Measurements from ENCODE around the gene LSAMP. TPM values are rescaled to one million over a fixed set of nuclear protein-coding genes. Genes with fewer than 3 reads are reported as not detected.

The LSAMP gene
- polyA plus RNA-seq, 3 donors, result not detected

DNA sequence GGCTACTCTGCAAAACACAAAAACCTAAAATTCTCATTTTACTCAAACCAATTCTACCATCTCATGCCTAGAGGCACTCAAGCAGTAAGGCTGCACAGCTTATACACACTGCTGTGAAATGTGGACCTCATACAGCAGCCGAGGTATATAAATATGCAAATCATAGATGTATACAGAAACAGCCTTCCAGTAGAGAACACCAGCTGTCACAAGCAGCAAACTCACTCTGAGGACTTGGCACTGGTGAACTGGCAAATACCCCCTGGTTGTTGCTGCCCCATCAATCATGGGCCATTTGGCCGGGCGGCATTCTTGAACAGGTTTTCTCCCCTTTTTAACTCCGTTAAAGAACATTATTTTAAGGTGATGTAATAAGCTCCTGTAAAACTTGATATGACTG is 378.0 kb downstream of the LSAMP start:
- H3K9me3 Mint-ChIP-seq, result peaks cover 0 to 3% (median 0%) of the 10 kb centered on the region in 7 donors
- Histone ChIP-seq H3K79me2 (ENCODE audit: insufficient read depth, low read length) (no peaks in the 10 kb centered on the region), H3K9ac (ENCODE audit: insufficient read depth, low read length, poor library complexity, severe bottlenecking) (no peak overlapping the region), H3K36me3 (replicated peaks in 1 of 2; ENCODE audit: control insufficient read depth in 1 of 2, insufficient read depth in 2 of 2, low read length in 2 of 2) (no peaks in the 10 kb centered on the region), H3K4me1 (ENCODE audit: control insufficient read depth in 1 of 2, insufficient read depth in 2 of 2, low read length in 2 of 2) (no peaks in the 10 kb centered on the region), H3K27me3 (ENCODE audit: control insufficient read depth in 2 of 2, insufficient read depth in 2 of 2, low read length in 2 of 2) (no peaks in the 10 kb centered on the region), H3K27ac (ENCODE audit: low read depth in 1 of 2, low read length in 2 of 2) (no peak overlapping the region), H3K4me3 (replicated peaks in 1 of 3; ENCODE audit: low read depth in 2 of 3, low read length in 3 of 3) (no peak overlapping the region), H2AFZ (ENCODE audit: insufficient read depth, low read depth, low read length, poor library complexity, severe bottlenecking) (no peak overlapping the region), H3K9me3 (replicated peaks in 1 of 2; ENCODE audit: control insufficient read depth in 1 of 2, insufficient read depth in 1 of 2, low read length in 2 of 2) (no peaks in the 10 kb centered on the region), H4K20me1 (ENCODE audit: insufficient read depth, low read length) (no peaks in the 10 kb centered on the region), H3K4me2 (replicated peaks; ENCODE audit: extremely low read depth, low read length, poor library complexity, severe bottlenecking) (no peak overlapping the region)
- H3K27ac Mint-ChIP-seq, result no peak overlapping the region
- 100% methylated on average over 1 of the region's 4 CpGs for WGBS (ENCODE audit: insufficient coverage)
- DNase-seq, result no peak
- peaks cover 0 to 1% (median 0%) of the 10 kb centered on the region in 3 donors for H3K27me3 Mint-ChIP-seq (ENCODE audit: low read depth in 3 of 3)
- no peaks in the 10 kb centered on the region for H3K36me3 Mint-ChIP-seq
- intact Hi-C loops (cut with micrococcal nuclease), result no loop called here
- TF ChIP-seq, protein P1, sequence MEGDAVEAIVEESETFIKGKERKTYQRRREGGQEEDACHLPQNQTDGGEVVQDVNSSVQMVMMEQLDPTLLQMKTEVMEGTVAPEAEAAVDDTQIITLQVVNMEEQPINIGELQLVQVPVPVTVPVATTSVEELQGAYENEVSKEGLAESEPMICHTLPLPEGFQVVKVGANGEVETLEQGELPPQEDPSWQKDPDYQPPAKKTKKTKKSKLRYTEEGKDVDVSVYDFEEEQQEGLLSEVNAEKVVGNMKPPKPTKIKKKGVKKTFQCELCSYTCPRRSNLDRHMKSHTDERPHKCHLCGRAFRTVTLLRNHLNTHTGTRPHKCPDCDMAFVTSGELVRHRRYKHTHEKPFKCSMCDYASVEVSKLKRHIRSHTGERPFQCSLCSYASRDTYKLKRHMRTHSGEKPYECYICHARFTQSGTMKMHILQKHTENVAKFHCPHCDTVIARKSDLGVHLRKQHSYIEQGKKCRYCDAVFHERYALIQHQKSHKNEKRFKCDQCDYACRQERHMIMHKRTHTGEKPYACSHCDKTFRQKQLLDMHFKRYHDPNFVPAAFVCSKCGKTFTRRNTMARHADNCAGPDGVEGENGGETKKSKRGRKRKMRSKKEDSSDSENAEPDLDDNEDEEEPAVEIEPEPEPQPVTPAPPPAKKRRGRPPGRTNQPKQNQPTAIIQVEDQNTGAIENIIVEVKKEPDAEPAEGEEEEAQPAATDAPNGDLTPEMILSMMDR (IDR thresholded peaks at IDR 0.05), result no peak
- no peaks in the 10 kb centered on the region for H3K4me1 Mint-ChIP-seq
- no peak overlapping the region for H3K4me3 Mint-ChIP-seq

DNA sequence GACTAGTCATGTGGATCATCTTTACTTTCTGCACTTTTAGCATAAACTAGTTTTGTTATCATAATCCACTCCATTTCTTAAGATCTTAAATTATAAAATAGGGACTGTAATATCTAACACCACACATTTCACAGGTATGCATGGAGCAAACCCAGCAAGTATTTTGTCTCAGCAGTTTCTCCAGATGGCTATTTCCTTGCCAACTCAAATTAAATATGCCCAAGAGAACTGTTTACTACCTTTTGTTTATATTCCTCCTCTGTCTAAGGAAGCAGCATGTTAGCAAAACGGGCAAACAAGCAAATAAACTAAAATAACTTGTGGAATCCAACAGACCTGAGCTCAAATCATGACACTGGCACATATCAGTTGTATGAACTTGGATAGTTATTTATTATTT is 379.8 kb downstream of the LSAMP start:
- DNase-seq, result no peak
- Histone ChIP-seq H3K9ac (ENCODE audit: insufficient read depth, low read length, poor library complexity, severe bottlenecking) (no peak overlapping the region), H4K20me1 (ENCODE audit: insufficient read depth, low read length) (no peaks in the 10 kb centered on the region), H2AFZ (ENCODE audit: insufficient read depth, low read depth, low read length, poor library complexity, severe bottlenecking) (no peak overlapping the region), H3K27me3 (ENCODE audit: control insufficient read depth in 2 of 2, insufficient read depth in 2 of 2, low read length in 2 of 2) (no peaks in the 10 kb centered on the region), H3K27ac (ENCODE audit: low read depth in 1 of 2, low read length in 2 of 2) (no peak overlapping the region), H3K4me1 (ENCODE audit: control insufficient read depth in 1 of 2, insufficient read depth in 2 of 2, low read length in 2 of 2) (no peaks in the 10 kb centered on the region), H3K4me2 (replicated peaks; ENCODE audit: extremely low read depth, low read length, poor library complexity, severe bottlenecking) (no peak overlapping the region), H3K9me3 (replicated peaks in 1 of 2; ENCODE audit: control insufficient read depth in 1 of 2, insufficient read depth in 1 of 2, low read length in 2 of 2) (no peaks in the 10 kb centered on the region), H3K4me3 (replicated peaks in 1 of 3; ENCODE audit: low read depth in 2 of 3, low read length in 3 of 3) (no peak overlapping the region), H3K36me3 (replicated peaks in 1 of 2; ENCODE audit: control insufficient read depth in 1 of 2, insufficient read depth in 2 of 2, low read length in 2 of 2) (no peaks in the 10 kb centered on the region), H3K79me2 (ENCODE audit: insufficient read depth, low read length) (no peaks in the 10 kb centered on the region)
- H3K4me1 Mint-ChIP-seq, result no peaks in the 10 kb centered on the region
- peaks cover 0 to 3% (median 0%) of the 10 kb centered on the region in 7 donors for H3K9me3 Mint-ChIP-seq
- TF ChIP-seq, protein P1 (IDR thresholded peaks at IDR 0.05), result no peak
- H3K27ac Mint-ChIP-seq, result no peak overlapping the region
- H3K36me3 Mint-ChIP-seq, result no peaks in the 10 kb centered on the region
- intact Hi-C loops (cut with micrococcal nuclease), result no loop called here
- no peak overlapping the region for H3K4me3 Mint-ChIP-seq
- no CpG with 5 or more reads among the region's 1 CpG for WGBS (ENCODE audit: insufficient coverage)
- no peaks in the 10 kb centered on the region for H3K27me3 Mint-ChIP-seq (ENCODE audit: low read depth in 3 of 3)
